IPS DF 6.9 (cell line): Measurements from ENCODE around the gene PIP5K1B.
A peak's percentile ranks its signal among the peaks of the same experiment; 100 is the strongest.

Experiments used
- DNase-seq: peaks from one replicate; pipeline ENCODE4 v3.0.0-alpha.2; 2013; ENCODE audit warnings: low read depth, low spot score
- H3K27ac ChIP-seq: one replicate; pipeline ENCODE4 v1.5.1; 2013; ENCODE audit warnings: low read length, control low read depth
- H3K27me3 ChIP-seq: 2 replicates; pipeline ENCODE4 v1.6.1; 2013; ENCODE audit warnings: mild to moderate bottlenecking, low read length; ENCODE audit not compliant: control insufficient read depth, insufficient read depth
- H3K36me3 ChIP-seq: 2 replicates; pipeline ENCODE4 v1.6.1; 2013; ENCODE audit warnings: low read length; ENCODE audit not compliant: control insufficient read depth, insufficient read depth
- H3K4me1 ChIP-seq: 2 replicates; pipeline ENCODE4 v1.6.1; 2013; ENCODE audit warnings: low read length; ENCODE audit not compliant: control insufficient read depth, insufficient read depth
- H3K4me3 ChIP-seq: 2 replicates; pipeline ENCODE4 v1.5.1; 2013; ENCODE audit warnings: mild to moderate bottlenecking, low read length
- H3K9me3 ChIP-seq: 2 replicates; pipeline ENCODE4 v1.6.1; 2013; ENCODE audit warnings: low read length, inconsistent platforms; ENCODE audit not compliant: control insufficient read depth, insufficient read depth
- WGBS: extraction: QIAGEN DNeasy Blood & Tissue Kit; methylation state at CpG from one replicate; pipeline ENCODE4 v1.1.7; 2013; ENCODE audit warnings: mixed read lengths, missing lambda C conversion rate; ENCODE audit not compliant: insufficient read length, insufficient coverage; 5-methylcytosine and 5-hydroxymethylcytosine counted together

The PIP5K1B gene

GRCh38 chr9:68780720-68781119, 75.7 kb downstream of the PIP5K1B start:
- Histone ChIP-seq H3K27ac (no peak overlapping the region), H3K4me3 (peak overlapping the region; percentile 59; the same call in 1 of the 2 replicates), H3K9me3 (no peaks in the 10 kb centered on the region), H3K4me1 (no peaks in the 10 kb centered on the region), H3K36me3 (no peaks in the 10 kb centered on the region), H3K27me3 (no peaks in the 10 kb centered on the region; the same call in 1 of the 2 replicates)
- no peak for DNase-seq
- no CpG with 5 or more reads among the region's 7 CpGs for WGBS

- H3K36me3 ChIP-seq = no peaks in the 10 kb centered on the region
- no peak for DNase-seq
- no peak overlapping the region for H3K4me3 ChIP-seq
- H3K9me3 ChIP-seq = no peaks in the 10 kb centered on the region
- no peaks in the 10 kb centered on the region; the same call in 1 of the 2 replicates for H3K27me3 ChIP-seq
- no peaks in the 10 kb centered on the region for H3K4me1 ChIP-seq
- H3K27ac ChIP-seq = no peak overlapping the region
Observed at GRCh38 chr9:68781928-68782327, 76.9 kb downstream of the PIP5K1B start.

GRCh38 chr9:68782546-68782945, 77.5 kb downstream of the PIP5K1B start:
- no peak overlapping the region for H3K4me3 ChIP-seq
- no peaks in the 10 kb centered on the region for H3K36me3 ChIP-seq
- no peak for DNase-seq
- H3K9me3 ChIP-seq = no peaks in the 10 kb centered on the region
- no peaks in the 10 kb centered on the region; the same call in 1 of the 2 replicates for H3K27me3 ChIP-seq
- WGBS = no CpG with 5 or more reads among the region's 3 CpGs
- no peak overlapping the region for H3K27ac ChIP-seq
- no peaks in the 10 kb centered on the region for H3K4me1 ChIP-seq

GRCh38 chr9:68785965-68786364, 80.9 kb downstream of the PIP5K1B start:
- Histone ChIP-seq H3K27ac (no peak overlapping the region), H3K4me1 (no peaks in the 10 kb centered on the region), H3K4me3 (no peak overlapping the region), H3K27me3 (no peaks in the 10 kb centered on the region; the same call in 1 of the 2 replicates), H3K36me3 (no peaks in the 10 kb centered on the region), H3K9me3 (no peaks in the 10 kb centered on the region)
- whole genome bisulfite sequencing = no CpG with 5 or more reads among the region's 2 CpGs
- no peak for DNase-seq

GRCh38 chr9:68791169-68791568, 86.1 kb downstream of the PIP5K1B start:
- Histone ChIP-seq H3K9me3 (no peaks in the 10 kb centered on the region), H3K27ac (no peak overlapping the region), H3K27me3 (no peaks in the 10 kb centered on the region), H3K4me1 (no peaks in the 10 kb centered on the region), H3K36me3 (no peaks in the 10 kb centered on the region), H3K4me3 (no peak overlapping the region)
- no CpG with 5 or more reads among the region's 3 CpGs for WGBS
- DNase-seq = no peak

- Histone ChIP-seq H3K27ac (no peak overlapping the region), H3K27me3 (no peaks in the 10 kb centered on the region), H3K9me3 (no peaks in the 10 kb centered on the region), H3K36me3 (no peaks in the 10 kb centered on the region), H3K4me3 (no peak overlapping the region), H3K4me1 (no peaks in the 10 kb centered on the region)
- no peak for DNase-seq
- no CpG with 5 or more reads among the region's 6 CpGs for WGBS
Observed at GRCh38 chr9:68793605-68794343, 88.7 kb downstream of the PIP5K1B start.

GRCh38 chr9:68794898-68795297, 89.9 kb downstream of the PIP5K1B start:
- H3K9me3 ChIP-seq = no peaks in the 10 kb centered on the region
- no peaks in the 10 kb centered on the region for H3K27me3 ChIP-seq
- H3K4me3 ChIP-seq = no peak overlapping the region
- DNase-seq = no peak
- no peak overlapping the region for H3K27ac ChIP-seq
- WGBS = no CpG with 5 or more reads among the region's 4 CpGs
- no peaks in the 10 kb centered on the region for H3K36me3 ChIP-seq
- no peaks in the 10 kb centered on the region for H3K4me1 ChIP-seq

- H3K27ac ChIP-seq = no peak overlapping the region
- H3K4me1 ChIP-seq = no peaks in the 10 kb centered on the region
- no CpG with 5 or more reads among the region's 2 CpGs for WGBS
- no peaks in the 10 kb centered on the region for H3K36me3 ChIP-seq
- DNase-seq = no peak
- no peaks in the 10 kb centered on the region for H3K9me3 ChIP-seq
- H3K4me3 ChIP-seq = no peak overlapping the region
- no peaks in the 10 kb centered on the region for H3K27me3 ChIP-seq
Observed at GRCh38 chr9:68795411-68795810, 90.4 kb downstream of the PIP5K1B start.

- H3K27me3 ChIP-seq = no peaks in the 10 kb centered on the region
Observed at GRCh38 chr9:68797116-68797515, 92.1 kb downstream of the PIP5K1B start.

GRCh38 chr9:68798423-68798822, 93.4 kb downstream of the PIP5K1B start:
- Histone ChIP-seq H3K27me3 (no peaks in the 10 kb centered on the region), H3K27ac (no peak overlapping the region), H3K9me3 (no peaks in the 10 kb centered on the region), H3K4me1 (no peaks in the 10 kb centered on the region), H3K4me3 (no peak overlapping the region), H3K36me3 (no peaks in the 10 kb centered on the region)
- no CpG with 5 or more reads among the region's 1 CpG for WGBS
- no peak for DNase-seq

More at GRCh38 chr9:68797116-68797515, 92.1 kb downstream of the PIP5K1B start:
- Histone ChIP-seq H3K36me3 (no peaks in the 10 kb centered on the region), H3K9me3 (no peaks in the 10 kb centered on the region), H3K4me1 (no peaks in the 10 kb centered on the region), H3K4me3 (no peak overlapping the region), H3K27ac (no peak overlapping the region)
- no CpG with 5 or more reads among the region's 3 CpGs for WGBS
- DNase-seq = no peak

- Histone ChIP-seq H3K4me1 (no peaks in the 10 kb centered on the region), H3K36me3 (no peaks in the 10 kb centered on the region), H3K27me3 (no peaks in the 10 kb centered on the region), H3K4me3 (no peak overlapping the region), H3K27ac (no peak overlapping the region), H3K9me3 (no peaks in the 10 kb centered on the region)
- no peak for DNase-seq
- WGBS = no CpG with 5 or more reads among the region's 2 CpGs
Observed at GRCh38 chr9:68800836-68801235, 95.8 kb downstream of the PIP5K1B start.
